HCT116 (cell line): ENCODE results near the gene XRCC3. TPM values are rescaled to one million over a fixed set of nuclear protein-coding genes. Genes with fewer than 3 reads are reported as not detected.

Experiments used
- ATAC-seq: fragments of 200-7000 bp; cut with Tn5 transposase; 2 replicates; pipeline ENCODE4 v1.9.1; 2020; ENCODE audit warnings: mild to moderate bottlenecking, moderate library complexity
- BruUV-seq: library from RNA; stranded (reverse); fragments of 400-500 nt; replicated peaks from 2 replicates; lab custom pipeline; 2021; lab: Mats Ljungman, UMichigan
- CTCF ChIA-PET: fragments of 300-600 bp; sonication (Branson Sonifier 250); formaldehyde crosslinking; loops from one replicate; lab custom pipeline; 2021; ENCODE audit warnings: antibody characterized with exemption; lab: Charles Lee
- POLR2A ChIA-PET: fragments of 300-600, 350-600 bp; sonication (Branson Sonifier 250); formaldehyde crosslinking; loops from one replicate; lab custom pipeline; 2021; ENCODE audit warnings: antibody characterized with exemption; lab: Charles Lee
- RAD21 ChIA-PET, 2 experiments: fragments of 300-600 bp; sonication (Branson Sonifier 250); formaldehyde crosslinking; loops; one replicate each; lab custom pipeline; 2023; ENCODE audit warnings: low total read pairs in 2 of 2; ENCODE audit not compliant: uncharacterized antibody in 2 of 2, unreplicated experiment in 2 of 2, low non-redundant PET in 1 of 2; lab: Charles Lee
- DNase-seq: peaks from one replicate; pipeline ENCODE4 v3.0.0-alpha.2; 2010; ENCODE audit warnings: low read depth, low spot score
- H2AFZ ChIP-seq: fragments of 200-600 bp; shearing (Covaris generic), sonication (generic); 2 replicates; pipeline ENCODE4 v1.6.1; 2017; ENCODE audit warnings: low read depth, mixed run types, mixed read lengths, antibody characterized with exemption, low read length; ENCODE audit not compliant: poor library complexity, severe bottlenecking
- H3K27ac ChIP-seq: 2 replicates; pipeline ENCODE4 v1.5.1; 2012; ENCODE audit warnings: low read depth, low read length
- H3K27me3 ChIP-seq: fragments of 200-600 bp; sonication (generic); 2 replicates; pipeline ENCODE4 v1.6.1; 2016; ENCODE audit warnings: mixed run types, low read length, mixed read lengths; ENCODE audit not compliant: insufficient read depth
- H3K36me3 ChIP-seq, 2 experiments: fragments of 200-500 bp in 1 of 2; fragments of 200-600 bp in 1 of 2; sonication (Bioruptor generic) in 1 of 2; sonication (generic) in 1 of 2; 2 replicates each; pipeline versions ENCODE4 v1.5.1 to v1.6.1; 2014 to 2016; ENCODE audit warnings: low read length in 2 of 2, inconsistent platforms in 1 of 2, mixed read lengths in 1 of 2, mixed run types in 1 of 2; ENCODE audit not compliant: insufficient read depth in 2 of 2, control insufficient read depth in 1 of 2
- H3K4me1 ChIP-seq, 2 experiments: fragments of 200-600 bp in 1 of 2; sonication (generic) in 1 of 2; 2 replicates each; pipeline versions ENCODE4 v1.5.1 to v1.6.1; 2012 to 2017; ENCODE audit warnings: low read length in 2 of 2, inconsistent platforms in 1 of 2, mild to moderate bottlenecking in 1 of 2, mixed read lengths in 1 of 2, mixed run types in 1 of 2, moderate library complexity in 1 of 2; ENCODE audit not compliant: insufficient read depth in 2 of 2, control insufficient read depth in 1 of 2
- H3K4me2 ChIP-seq: fragments of 200-600 bp; sonication (generic); 2 replicates; pipeline ENCODE4 v1.6.1; 2017; ENCODE audit warnings: mixed run types, low read length, mixed read lengths
- H3K4me3 ChIP-seq, 2 experiments: fragments of 200-600 bp in 1 of 2; sonication (generic) in 1 of 2; replicated peaks in 1 of 2; 2 replicates each; pipeline ENCODE4 v1.5.1; 2011 to 2016; ENCODE audit warnings: low read length in 2 of 2, control low read depth in 1 of 2, low read depth in 1 of 2, mild to moderate bottlenecking in 1 of 2, mixed read lengths in 1 of 2, mixed run types in 1 of 2
- H3K79me2 ChIP-seq: fragments of 200-600 bp; sonication (generic); 2 replicates; pipeline ENCODE4 v1.6.1; 2017; ENCODE audit warnings: mild to moderate bottlenecking, mixed run types, low read length, moderate library complexity, mixed read lengths; ENCODE audit not compliant: insufficient read depth
- H3K9ac ChIP-seq: fragments of 200-600 bp; sonication (generic); 2 replicates; pipeline ENCODE4 v1.6.1; 2016; ENCODE audit warnings: low read length, mixed read lengths
- H3K9me2 ChIP-seq: fragments of 200-600 bp; sonication (generic), shearing (Covaris generic); 2 replicates; pipeline ENCODE4 v1.6.1; 2017; ENCODE audit warnings: mixed run types, mild to moderate bottlenecking, moderate library complexity; ENCODE audit not compliant: insufficient read depth
- H3K9me3 ChIP-seq, 2 experiments: fragments of 200-500 bp in 1 of 2; fragments of 200-600 bp in 1 of 2; sonication (Bioruptor generic) in 1 of 2; sonication (generic) in 1 of 2; 2 replicates each; pipeline ENCODE4 v1.6.1; 2014 to 2017; ENCODE audit warnings: low read length in 2 of 2, mixed read lengths in 2 of 2, inconsistent platforms in 1 of 2, low read depth in 1 of 2, mild to moderate bottlenecking in 1 of 2, mixed run types in 1 of 2, moderate library complexity in 1 of 2; ENCODE audit not compliant: control insufficient read depth in 1 of 2, insufficient read depth in 1 of 2
- H4K20me1 ChIP-seq: fragments of 200-600 bp; sonication (generic), shearing (Covaris generic); 2 replicates; pipeline ENCODE4 v1.6.1; 2017; ENCODE audit warnings: mixed run types, mild to moderate bottlenecking, moderate library complexity; ENCODE audit not compliant: insufficient read depth
- ATF3 ChIP-seq: IDR thresholded peaks from 2 replicates; pipeline ENCODE4 v1.6.1; 2012
- CBX3 ChIP-seq: IDR thresholded peaks from 2 replicates; pipeline ENCODE4 v1.6.1; 2012; ENCODE audit warnings: low read depth
- CEBPB ChIP-seq: IDR thresholded peaks from 2 replicates; pipeline ENCODE4 v1.6.1; 2012; ENCODE audit warnings: low read depth
- CTCF ChIP-seq, 3 experiments: fragments of 200-600 bp in 1 of 3; sonication (generic) in 1 of 3; IDR thresholded peaks in 2 of 3; conservative IDR thresholded peaks in 1 of 3; 2 replicates each; pipeline ENCODE4 v1.5.1; 2012 to 2017; ENCODE audit warnings: low read depth in 2 of 3, low read length in 2 of 3, antibody characterized with exemption in 1 of 3, borderline replicate concordance in 1 of 3, control low read depth in 1 of 3, mild to moderate bottlenecking in 1 of 3, mixed read lengths in 1 of 3, mixed run types in 1 of 3, moderate library complexity in 1 of 3; ENCODE audit not compliant: insufficient read depth in 1 of 3
- EGR1 ChIP-seq: IDR thresholded peaks from 2 replicates; pipeline ENCODE4 v1.6.1; 2012; ENCODE audit warnings: low read depth
- MAX ChIP-seq: IDR thresholded peaks from 2 replicates; pipeline ENCODE4 v1.6.1; 2012
- POLR2A ChIP-seq: IDR thresholded peaks from 2 replicates; pipeline ENCODE4 v1.7.0; 2011; ENCODE audit warnings: borderline replicate concordance; ENCODE audit not compliant: insufficient read depth, insufficient read length; ENCODE audit errors: extremely low read depth
- SIN3A ChIP-seq: IDR thresholded peaks from 2 replicates; pipeline ENCODE4 v1.6.1; 2012; ENCODE audit warnings: low read depth
- SP1 ChIP-seq: IDR thresholded peaks from 2 replicates; pipeline ENCODE4 v1.6.1; 2012; ENCODE audit warnings: low read depth
- SRF ChIP-seq: IDR thresholded peaks from 2 replicates; pipeline ENCODE4 v1.6.1; 2012; ENCODE audit warnings: low read depth
- TCF7L2 ChIP-seq: IDR thresholded peaks from 2 replicates; pipeline ENCODE4 v1.7.0; 2011; ENCODE audit warnings: borderline replicate concordance, inconsistent platforms; ENCODE audit not compliant: insufficient read depth, insufficient read length; ENCODE audit errors: extremely low read depth
- intact Hi-C: fragments of 100-400 bp; cut with micrococcal nuclease; formaldehyde crosslinking; loops from 2 replicates; pipeline ENCODE4 v1.10.0; 2022
- total RNA-seq: library from RNA; stranded (reverse); gene quantifications from one replicate; pipeline ENCODE4 v1.2.1, GENCODE V29; 2021; ENCODE audit not compliant: unreplicated experiment
- TF ChIP-seq, protein P1 (sequence below): IDR thresholded peaks from 2 replicates; pipeline ENCODE4 v1.6.1; 2012; ENCODE audit warnings: low read depth

The XRCC3 gene
- total RNA-seq, 1 experiment from 2014 or later, result 48.7 TPM

GRCh38 chr14:103687712-103688111 lies 27.5 kb downstream of the XRCC3 start:
- H3K27me3 ChIP-seq, result no peaks in the 10 kb centered on the region
- peaks cover 15% of the 10 kb centered on the region; the same call in 1 of the 2 replicates for H4K20me1 ChIP-seq
- ATAC-seq (no peak), DNase-seq (no peak)
- peaks cover 12% of the 10 kb centered on the region; the same call in 1 of the 2 replicates for H3K79me2 ChIP-seq
- POLR2A ChIA-PET, result no interaction called here
- intact Hi-C loops, result no loop called here
- CTCF ChIA-PET, result no interaction called here
- no peak overlapping the region for H3K27ac ChIP-seq
- peaks cover 29 to 31% of the 10 kb centered on the region in 2 experiments; a peak in 3 of 4 replicates for H3K36me3 ChIP-seq
- H3K9ac ChIP-seq, result no peak overlapping the region
- TF ChIP-seq ATF3 (no peak), SIN3A (no peak), CEBPB (no peak), EGR1 (no peak), TCF7L2 (no peak), MAX (no peak), POLR2A (no peak)
- no TSS peak for BruUV-seq
- RAD21 ChIA-PET, result no interaction called here
- H3K9me2 ChIP-seq, result no peaks in the 10 kb centered on the region
- H2AFZ ChIP-seq, result no peak overlapping the region
- no peak overlapping the region for H3K4me3 ChIP-seq
- no peak overlapping the region for H3K4me2 ChIP-seq
- no peaks in the 10 kb centered on the region for H3K9me3 ChIP-seq
- no peaks in the 10 kb centered on the region; a peak in 1 of 4 replicates for H3K4me1 ChIP-seq

GRCh38 chr14:103686831-103687485 lies 28.3 kb downstream of the XRCC3 start:
- no TSS peak for BruUV-seq
- Histone ChIP-seq H3K27ac (no peak overlapping the region), H3K4me1 (no peaks in the 10 kb centered on the region; a peak in 1 of 4 replicates), H4K20me1 (peaks cover 15% of the 10 kb centered on the region; the same call in 1 of the 2 replicates), H3K36me3 (peaks cover 31% of the 10 kb centered on the region in 2 experiments; a peak in 3 of 4 replicates), H3K9ac (no peak overlapping the region), H3K27me3 (no peaks in the 10 kb centered on the region), H3K4me3 (no peak overlapping the region), H3K4me2 (no peak overlapping the region), H3K9me2 (no peaks in the 10 kb centered on the region), H3K9me3 (no peaks in the 10 kb centered on the region), H2AFZ (no peak overlapping the region), H3K79me2 (peaks cover 12% of the 10 kb centered on the region; the same call in 1 of the 2 replicates)
- intact Hi-C loops, result no loop called here
- no peak for DNase-seq
- ChIA-PET POLR2A (no interaction called here), CTCF (no interaction called here), RAD21 (no interaction called here)
- no peak for ATAC-seq
- TF ChIP-seq CEBPB (no peak), SP1 (no peak), CBX3 (no peak), EGR1 (no peak), SIN3A (no peak), SRF (no peak), POLR2A (no peak), CTCF (IDR thresholded peaks at IDR 0.05 in 2 of 3, conservative IDR thresholded peaks at IDR 0.05 in 1 of 3; ENCODE audit: borderline replicate concordance in 1 of 3, insufficient read depth in 1 of 3, low read depth in 2 of 3, low read length in 2 of 3) (no peak), TCF7L2 (no peak)
- TF ChIP-seq, protein P1, sequence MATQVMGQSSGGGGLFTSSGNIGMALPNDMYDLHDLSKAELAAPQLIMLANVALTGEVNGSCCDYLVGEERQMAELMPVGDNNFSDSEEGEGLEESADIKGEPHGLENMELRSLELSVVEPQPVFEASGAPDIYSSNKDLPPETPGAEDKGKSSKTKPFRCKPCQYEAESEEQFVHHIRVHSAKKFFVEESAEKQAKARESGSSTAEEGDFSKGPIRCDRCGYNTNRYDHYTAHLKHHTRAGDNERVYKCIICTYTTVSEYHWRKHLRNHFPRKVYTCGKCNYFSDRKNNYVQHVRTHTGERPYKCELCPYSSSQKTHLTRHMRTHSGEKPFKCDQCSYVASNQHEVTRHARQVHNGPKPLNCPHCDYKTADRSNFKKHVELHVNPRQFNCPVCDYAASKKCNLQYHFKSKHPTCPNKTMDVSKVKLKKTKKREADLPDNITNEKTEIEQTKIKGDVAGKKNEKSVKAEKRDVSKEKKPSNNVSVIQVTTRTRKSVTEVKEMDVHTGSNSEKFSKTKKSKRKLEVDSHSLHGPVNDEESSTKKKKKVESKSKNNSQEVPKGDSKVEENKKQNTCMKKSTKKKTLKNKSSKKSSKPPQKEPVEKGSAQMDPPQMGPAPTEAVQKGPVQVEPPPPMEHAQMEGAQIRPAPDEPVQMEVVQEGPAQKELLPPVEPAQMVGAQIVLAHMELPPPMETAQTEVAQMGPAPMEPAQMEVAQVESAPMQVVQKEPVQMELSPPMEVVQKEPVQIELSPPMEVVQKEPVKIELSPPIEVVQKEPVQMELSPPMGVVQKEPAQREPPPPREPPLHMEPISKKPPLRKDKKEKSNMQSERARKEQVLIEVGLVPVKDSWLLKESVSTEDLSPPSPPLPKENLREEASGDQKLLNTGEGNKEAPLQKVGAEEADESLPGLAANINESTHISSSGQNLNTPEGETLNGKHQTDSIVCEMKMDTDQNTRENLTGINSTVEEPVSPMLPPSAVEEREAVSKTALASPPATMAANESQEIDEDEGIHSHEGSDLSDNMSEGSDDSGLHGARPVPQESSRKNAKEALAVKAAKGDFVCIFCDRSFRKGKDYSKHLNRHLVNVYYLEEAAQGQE, result no peak
